ENCODE measurements around the gene NTRK1.
A peak's percentile ranks its signal among the peaks of the same experiment; 100 is the strongest.

The NTRK1 gene

GRCh38 chr1:156857532-156857931 is 3.1 kb upstream of the NTRK1 start:
- DNase-seq (ENCODE audit: low spot score), result no peak

- no peak for DNase-seq (ENCODE audit: low spot score)
Observed at GRCh38 chr1:156858555-156858956, 2.1 kb upstream of the NTRK1 start.

- DNase-seq (ENCODE audit: low spot score), result no peak
Observed at GRCh38 chr1:156858959-156859522, 1.6 kb upstream of the NTRK1 start, which contains the start of gene INSRR. Gene INSRR (minus strand): TSS chr1:156859117. CDS start chr1:156858621, 496 bp downstream.

- DNase-seq (ENCODE audit: low spot score), result no peak
Observed at GRCh38 chr1:156859523-156860112, 1.0 kb upstream of the NTRK1 start.

- peak; percentile 51 for DNase-seq (ENCODE audit: low spot score)
Observed at GRCh38 chr1:156860113-156860627, 495 bp upstream of the NTRK1 start.

GRCh38 chr1:156862584-156862983 is 1.9 kb downstream of the NTRK1 start:
- no peak for DNase-seq (ENCODE audit: low spot score)

GRCh38 chr1:156862997-156863599 is 2.4 kb downstream of the NTRK1 start:
- peak; percentile 50 for DNase-seq (ENCODE audit: low spot score)

GRCh38 chr1:156863631-156864030 is 3.0 kb downstream of the NTRK1 start:
- no peak for DNase-seq (ENCODE audit: low spot score)

GRCh38 chr1:156864796-156865195 is 4.1 kb downstream of the NTRK1 start:
- no peak for DNase-seq (ENCODE audit: low spot score)

GRCh38 chr1:156865258-156865657 is 4.6 kb downstream of the NTRK1 start:
- DNase-seq (ENCODE audit: low spot score), result no peak

GRCh38 chr1:156865865-156866248 is 5.2 kb downstream of the NTRK1 start:
- DNase-seq (ENCODE audit: low spot score), result no peak

GRCh38 chr1:156866249-156866909 is 5.7 kb downstream of the NTRK1 start:
- no peak for DNase-seq (ENCODE audit: low spot score)

- DNase-seq (ENCODE audit: low spot score), result no peak
Observed at GRCh38 chr1:156868341-156868740, 7.7 kb downstream of the NTRK1 start.

- DNase-seq (ENCODE audit: low spot score), result no peak
Observed at GRCh38 chr1:156869455-156869854, 8.8 kb downstream of the NTRK1 start.

- no peak for DNase-seq (ENCODE audit: low spot score)
Observed at GRCh38 chr1:156873659-156874058, 13.0 kb downstream of the NTRK1 start.

- no peak for DNase-seq (ENCODE audit: low spot score)
Observed at GRCh38 chr1:156874142-156874541, 13.5 kb downstream of the NTRK1 start.

- DNase-seq (ENCODE audit: low spot score), result no peak
Observed at GRCh38 chr1:156874572-156875340, 14.1 kb downstream of the NTRK1 start.

GRCh38 chr1:156875341-156875615 is 14.6 kb downstream of the NTRK1 start:
- no peak for DNase-seq (ENCODE audit: low spot score)

GRCh38 chr1:156876281-156876680 is 15.6 kb downstream of the NTRK1 start:
- DNase-seq (ENCODE audit: low spot score), result no peak

GRCh38 chr1:156877433-156878170 is 16.9 kb downstream of the NTRK1 start:
- DNase-seq (ENCODE audit: low spot score), result no peak

- DNase-seq (ENCODE audit: low spot score), result no peak
Observed at GRCh38 chr1:156879876-156880275, 19.2 kb downstream of the NTRK1 start.

- DNase-seq (ENCODE audit: low spot score), result no peak
Observed at GRCh38 chr1:156880473-156880872, 19.8 kb downstream of the NTRK1 start.

All from activated CD4-positive, alpha-beta T cell treated with anti-CD3 and anti-CD28 coated beads, Interleukin-2, Interleukin-4, amounts not matched to agents 100 ng/mL and 50 ng/mL, durations not matched to agents 16 hours and 8 hours (primary cell).